K562 (cell line): ENCODE data around the gene ARMH1. TPM values are rescaled to one million over a fixed set of nuclear protein-coding genes. Genes with fewer than 3 reads are reported as not detected.
A peak's percentile ranks its signal among the peaks of the same experiment; 100 is the strongest.

Experiments
- ATAC-seq: fragments of 200-7000 bp; cut with Tn5 transposase; 3 replicates; pipeline ENCODE4 v1.9.1; 2020; ENCODE audit warnings: moderate library complexity
- BruUV-seq: library from RNA; stranded (reverse); fragments of 400-500 nt; replicated peaks from 2 replicates; lab custom pipeline; 2021; lab: Mats Ljungman, UMichigan
- CTCF ChIA-PET: fragments of 300-600 bp; formaldehyde crosslinking; extraction: SDS; loops from one replicate; lab custom pipeline; 2021; ENCODE audit warnings: low intra/inter-chr PET ratio; lab: Yijun Ruan, JAX
- POLR2A ChIA-PET: fragments of 300-600, 350-650 bp; sonication (Branson Sonifier 250); formaldehyde crosslinking; extraction: SDS; loops from one replicate; lab custom pipeline; 2021; ENCODE audit warnings: antibody characterized with exemption, inconsistent platforms; lab: Yijun Ruan, JAX
- DNase-seq, 4 experiments: peaks; one replicate each; pipeline versions ENCODE4 v3.0.0 to v3.0.0-alpha.2; 2011 to 2018; ENCODE audit warnings: low spot score in 3 of 4, mixed read lengths in 3 of 4; ENCODE audit errors: extremely low read depth in 1 of 4
- FAIRE-seq: peaks from 2 replicates; lab custom pipeline; 2011; peaks lifted over from hg19 to GRCh38; lab: Jason Lieb, UNC
- H2AFZ ChIP-seq: 2 replicates; pipeline ENCODE4 v1.6.0; 2011; ENCODE audit warnings: low read depth, low read length, control low read depth, inconsistent platforms
- H3K27ac ChIP-seq: fragments of 200-600 bp; 3 replicates; pipeline ENCODE4 v1.8.0; 2011; ENCODE audit warnings: low read depth, mild to moderate bottlenecking, control low read depth, inconsistent platforms, low read length, moderate library complexity, mixed read lengths; ENCODE audit errors: extremely low read depth
- H3K27me3 ChIP-seq, 2 experiments: fragments of 300-600 bp in 1 of 2; 2 replicates in 1 of 2; 3 replicates in 1 of 2; pipeline versions ENCODE4 v1.6.0 to v1.8.0; 2011; ENCODE audit warnings: inconsistent platforms in 2 of 2, low read length in 2 of 2, mild to moderate bottlenecking in 1 of 2, mixed read lengths in 1 of 2, moderate library complexity in 1 of 2; ENCODE audit not compliant: control insufficient read depth in 2 of 2, insufficient read depth in 2 of 2
- H3K36me3 ChIP-seq: fragments of 300-600 bp; 3 replicates; pipeline ENCODE4 v1.8.0; 2011; ENCODE audit warnings: mild to moderate bottlenecking, low read length, inconsistent platforms; ENCODE audit not compliant: control insufficient read depth, insufficient read depth
- H3K4me1 ChIP-seq, 2 experiments: fragments of 200-600 bp in 1 of 2; replicated peaks in 1 of 2; 2 replicates in 1 of 2; 3 replicates in 1 of 2; pipeline versions ENCODE4 v1.5.1 to v1.8.0; 2011; ENCODE audit warnings: inconsistent platforms in 2 of 2, low read length in 2 of 2, mild to moderate bottlenecking in 1 of 2, mixed read lengths in 1 of 2, moderate library complexity in 1 of 2; ENCODE audit not compliant: control insufficient read depth in 2 of 2, insufficient read depth in 2 of 2
- H3K4me2 ChIP-seq: 2 replicates; pipeline ENCODE4 v1.6.1; 2011; ENCODE audit warnings: low read length, control low read depth, inconsistent platforms, mixed read lengths; ENCODE audit not compliant: insufficient read depth
- H3K4me3 ChIP-seq: fragments of 200-600 bp; sonication (generic), shearing (Covaris generic); 2 replicates; pipeline ENCODE4 v1.5.1; 2016; ENCODE audit warnings: control low read depth, inconsistent platforms
- H3K79me2 ChIP-seq: fragments of 200-600 bp; 3 replicates; pipeline ENCODE4 v1.8.0; 2011; ENCODE audit warnings: low read length, inconsistent platforms; ENCODE audit not compliant: control insufficient read depth, insufficient read depth
- H3K9ac ChIP-seq, 2 experiments: 2 replicates each; pipeline versions ENCODE4 v1.6.0 to v1.6.1; 2011; ENCODE audit warnings: low read depth in 2 of 2, low read length in 2 of 2, control low read depth in 1 of 2, inconsistent platforms in 1 of 2, mild to moderate bottlenecking in 1 of 2, mixed read lengths in 1 of 2; ENCODE audit not compliant: insufficient read depth in 1 of 2
- H3K9me1 ChIP-seq: one replicate; pipeline ENCODE4 v1.6.0; 2011; ENCODE audit warnings: inconsistent platforms, mild to moderate bottlenecking, low read length, moderate library complexity; ENCODE audit not compliant: control insufficient read depth, insufficient read depth
- H3K9me3 ChIP-seq: replicated peaks from 2 replicates; pipeline ENCODE4 v1.5.1; 2011; ENCODE audit warnings: low read depth, low read length, inconsistent platforms; ENCODE audit not compliant: control insufficient read depth, insufficient read depth
- H4K20me1 ChIP-seq: replicated peaks from 2 replicates; pipeline ENCODE4 v1.6.1; 2011; ENCODE audit warnings: low read length, inconsistent platforms, mixed read lengths; ENCODE audit not compliant: control insufficient read depth, insufficient read depth
- ATF2 ChIP-seq: sonication (generic); formaldehyde crosslinking; IDR thresholded peaks from 2 replicates; pipeline ENCODE4 v1.8.1; 2022; ENCODE audit warnings: missing genetic modification reagents
- ETV6 ChIP-seq, 3 experiments: fragments of 150-350 bp in 1 of 3; sonication (generic) in 1 of 3; formaldehyde crosslinking in 1 of 3; IDR thresholded peaks; 2 replicates each; pipeline versions ENCODE4 v1.6.1 to v1.8.0; 2014 to 2022; ENCODE audit warnings: borderline replicate concordance in 2 of 3, low read depth in 2 of 3, antibody characterized with exemption in 1 of 3, low read length in 1 of 3, mild to moderate bottlenecking in 1 of 3, missing genetic modification reagents in 1 of 3
- FOSL1 ChIP-seq: fragments of 200-800 bp; sonication (Bioruptor generic); conservative IDR thresholded peaks from 2 replicates; pipeline ENCODE4 v1.6.1; 2016; ENCODE audit warnings: missing genetic modification characterization, missing compliant biosample characterization
- GABPB1 ChIP-seq: sonication (generic); formaldehyde crosslinking; IDR thresholded peaks from 2 replicates; pipeline ENCODE4 v1.8.0; 2022; ENCODE audit warnings: mild to moderate bottlenecking, missing genetic modification reagents
- KAT8 ChIP-seq: fragments of 450-650 bp; IDR thresholded peaks from 2 replicates; pipeline ENCODE4 v1.6.1; 2016; ENCODE audit warnings: low read depth, mild to moderate bottlenecking
- ZNF133 ChIP-seq: fragments of 250-450 bp; sonication (Bioruptor Pico); IDR thresholded peaks from 2 replicates; pipeline ENCODE4 v1.4.0; 2020; ENCODE audit warnings: mild to moderate bottlenecking
- ZNF274 ChIP-seq: IDR thresholded peaks from 2 replicates; pipeline ENCODE4 v1.6.1; 2011; ENCODE audit warnings: low read depth, mild to moderate bottlenecking, low read length, moderate library complexity, borderline replicate concordance
- ZNF436 ChIP-seq: fragments of 250-450, 450-650 bp; sonication (Bioruptor Pico); formaldehyde crosslinking; IDR thresholded peaks from 2 replicates; pipeline ENCODE4 v1.7.0; 2020; ENCODE audit warnings: mild to moderate bottlenecking
- WGBS: fragments of 100-300 bp; shearing (Covaris generic); methylation state at CpG from one replicate; pipeline ENCODE4 v1.1.6; 2016; ENCODE audit warnings: low coverage, mixed read lengths; ENCODE audit not compliant: insufficient coverage; ENCODE audit errors: missing lambda C conversion rate; 5-methylcytosine and 5-hydroxymethylcytosine counted together
- in situ Hi-C: fragments of 300-500 bp; cut with MboI; formaldehyde crosslinking; loops from 4 replicates; pipeline ENCODE4 v1.15.0; 2018; ENCODE audit warnings: inconsistent platforms, mixed read lengths
- intact Hi-C: fragments of 100-400 bp; cut with micrococcal nuclease; formaldehyde crosslinking; loops from 2 replicates; pipeline ENCODE4 v1.14.2; 2022
- polyA plus RNA-seq, 8 experiments: library from polyadenylated mRNA; depleted of rRNA in 4 of 8; stranded (reverse) in 5 of 8; unstranded in 3 of 8; fragments of >200 nt; fragmentation: Nextera tagmentation in 2 of 8; fragmentation: Illumina TruSeq in 1 of 8; extraction: Ambion mirVana in 2 of 8; extraction: Trizol in 1 of 8; gene quantifications; 2 replicates each; pipeline versions ENCODE4 v1.2.1 to v1.2.3, GENCODE V29; 2011 to 2014; ENCODE audit warnings: inconsistent platforms in 1 of 8, missing spikeins in 1 of 8
- total RNA-seq, 7 experiments: library from RNA; depleted of rRNA in 6 of 7; stranded (reverse); fragments of >200 nt in 6 of 7; fragmentation: Illumina TruSeq in 2 of 7; extraction: Trizol in 2 of 7; gene quantifications; 2 replicates each; pipeline versions ENCODE4 v1.2.1 to v1.2.3, GENCODE V29; 2011 to 2021; ENCODE audit warnings: low replicate concordance in 1 of 7

Gene ARMH1
- total and polyA plus RNA-seq, 9 of the 15 experiments (the other 6 are each of a cell fraction or from before 2014, with no cell fraction given) = 0.41 TPM; not detected in 8

- no peak overlapping the region for H3K4me3 ChIP-seq
- peaks cover 0 to 4% of the 10 kb centered on the region in 2 experiments; a peak in 2 of 5 replicates for H3K4me1 ChIP-seq
- TF ChIP-seq FOSL1 (tag) (peak; percentile 23; the same call in 1 of the 2 replicates), ATF2 (CRISPR knock-in tag) (no peak), ETV6 (IDR thresholded peaks at IDR 0.05; ENCODE audit: borderline replicate concordance in 1 of 2, low read depth in 2 of 2, low read length in 1 of 2) (no peak), ETV6 (CRISPR knock-in tag; IDR thresholded peaks at IDR 0.05; ENCODE audit: borderline replicate concordance) (no peak), GABPB1 (CRISPR knock-in tag) (peak; percentile 30; the same call in 1 of the 2 replicates), ZNF436 (no peak), ZNF133 (CRISPR knock-in tag) (no peak), ZNF274 (no peak), KAT8 (no peak)
- no peaks in the 10 kb centered on the region for H3K36me3 ChIP-seq
- ChIA-PET CTCF (interaction anchor here (1.3 kb wide), 1 partner anchor 69 kb away, joined by 3 read pairs; the partner anchor contains the start of gene RPS8), POLR2A (interaction anchor here (0.6 to 2.2 kb wide), 4 partner anchors 10 to 303 kb away, joined by 3 to 12 read pairs (median 6); no protein-coding TSS in a partner anchor)
- H3K9me3 ChIP-seq = no peaks in the 10 kb centered on the region
- no peak for DNase-seq
- intact Hi-C loops = loop anchor here (5.0 kb wide), 1 partner anchor 50 kb away; no protein-coding TSS in a partner anchor
- peaks cover 3% of the 10 kb centered on the region for H3K9me1 ChIP-seq
- no peak overlapping the region for H3K27ac ChIP-seq
- BruUV-seq = no TSS peak
- FAIRE-seq = no peak
- H3K4me2 ChIP-seq = no peak overlapping the region
- peaks cover 44 to 45% of the 10 kb centered on the region in 2 experiments for H3K27me3 ChIP-seq
- no peaks in the 10 kb centered on the region for H3K79me2 ChIP-seq
- in situ Hi-C loops = no loop called here
- 32% methylated on average over 6 of the region's 6 CpGs for WGBS
- H2AFZ ChIP-seq = no peak overlapping the region
- no peaks in the 10 kb centered on the region for H4K20me1 ChIP-seq
- no peak overlapping the region for H3K9ac ChIP-seq
- ATAC-seq = 0 out of 3 replicates have a peak, but pooled peaks have one; percentile 7
Observed at GRCh38 chr1:44707112-44707881, 32.8 kb downstream of the ARMH1 start.
